Measurements from ENCODE around the gene FIBCD1. TPM values are rescaled to one million over a fixed set of nuclear protein-coding genes. Genes with fewer than 3 reads are reported as not detected.

Gene FIBCD1
- total and polyA plus RNA-seq, 9 of the 15 experiments (the other 6 are each of a cell fraction or from before 2014, with no cell fraction given) = 0.53 to 1.2 (median 0.95) TPM; not detected in 4

DNA sequence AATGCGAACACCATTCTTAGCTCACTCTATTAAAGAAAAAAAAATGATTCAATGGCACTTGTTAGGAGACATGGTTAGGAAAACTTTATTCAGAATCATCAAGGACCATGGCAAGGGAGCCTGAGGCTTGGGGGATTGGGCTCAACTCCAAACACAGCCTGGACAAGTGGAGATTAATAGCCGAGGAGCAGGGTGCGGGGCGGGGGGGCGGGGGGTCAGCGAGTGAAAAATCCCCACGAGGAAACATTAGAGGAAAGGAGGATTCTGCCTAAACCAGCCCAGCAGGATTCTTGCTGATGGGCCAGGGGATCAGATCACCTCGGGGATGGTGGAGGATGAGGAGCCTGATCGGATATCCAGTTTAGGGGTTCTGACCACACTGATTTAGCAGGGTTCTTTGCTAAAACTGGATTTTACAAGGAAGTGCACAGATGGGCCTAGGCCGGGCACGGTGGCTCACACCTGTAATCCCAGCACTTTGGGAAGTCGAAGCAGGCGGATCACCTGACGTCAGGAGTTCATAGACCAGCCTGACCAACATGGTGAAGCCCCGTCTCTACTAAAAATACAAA lies 24.4 kb upstream of the FIBCD1 start:
- no peak for FAIRE-seq
- BruUV-seq (replicated peaks) = no TSS peak
- 1% methylated on average over 15 of the region's 15 CpGs for WGBS (ENCODE audit: insufficient coverage, low coverage, missing lambda C conversion rate)
- Histone ChIP-seq H3K9me1 (ENCODE audit: control insufficient read depth, insufficient read depth, low read length) (no peaks in the 10 kb centered on the region), H4K20me1 (replicated peaks; ENCODE audit: control insufficient read depth, insufficient read depth, low read length) (no peaks in the 10 kb centered on the region), H3K9me3 (replicated peaks; ENCODE audit: control insufficient read depth, insufficient read depth, low read depth, low read length) (peaks cover 7% of the 10 kb centered on the region), H3K79me2 (ENCODE audit: control insufficient read depth, insufficient read depth, low read length) (no peaks in the 10 kb centered on the region), H3K4me2 (ENCODE audit: insufficient read depth, low read length) (no peak overlapping the region), H3K4me1 (replicated peaks in 1 of 2; ENCODE audit: control insufficient read depth in 2 of 2, insufficient read depth in 2 of 2, low read length in 2 of 2) (peaks cover 0 to 8% of the 10 kb centered on the region in 2 experiments; a peak in 1 of 5 replicates), H3K9ac (ENCODE audit: insufficient read depth in 1 of 2, low read depth in 2 of 2, low read length in 2 of 2) (no peak overlapping the region), H3K27me3 (ENCODE audit: control insufficient read depth in 2 of 2, insufficient read depth in 2 of 2, low read length in 2 of 2) (peaks cover 68 to 84% of the 10 kb centered on the region in 2 experiments), H2AFZ (ENCODE audit: low read depth, low read length) (no peak overlapping the region), H3K27ac (ENCODE audit: extremely low read depth, low read depth, low read length) (no peak overlapping the region), H3K4me3 (no peak overlapping the region), H3K36me3 (ENCODE audit: control insufficient read depth, insufficient read depth, low read length) (no peaks in the 10 kb centered on the region)
- ChIA-PET CTCF (ENCODE audit: low intra/inter-chr PET ratio) (no interaction called here), POLR2A (interaction anchor here (0.5 to 3.2 kb wide), 5 partner anchors 11 to 68 kb away, joined by 3 to 23 read pairs (median 4); no protein-coding TSS in a partner anchor)
- no peak for ATAC-seq
- intact Hi-C loops (cut with micrococcal nuclease) (no loop called here), in situ Hi-C loops (cut with MboI) (no loop called here)
- peak in 3 of 4 experiments; percentile 63 to 66 (median 65) for DNase-seq (ENCODE audit: extremely low read depth in 1 of 4, low spot score in 3 of 4)
- TF ChIP-seq ZNF639 (CRISPR knock-in tag; conservative IDR thresholded peaks at IDR 0.05 in 1 of 2, IDR thresholded peaks at IDR 0.05 in 1 of 2) (no peak), ATF7 (IDR thresholded peaks at IDR 0.05) (no peak), SAFB2 (IDR thresholded peaks at IDR 0.05; ENCODE audit: borderline replicate concordance, low read depth, low read length, severe bottlenecking) (no peak), PREB (CRISPR knock-in tag; IDR thresholded peaks at IDR 0.05) (no peak), HIVEP1 (CRISPR knock-in tag; IDR thresholded peaks at IDR 0.05) (no peak), NCOA2 (IDR thresholded peaks at IDR 0.05; ENCODE audit: partially characterized antibody in 2 of 2) (no peak), NCOA6 (IDR thresholded peaks at IDR 0.05) (no peak), SAFB (IDR thresholded peaks at IDR 0.05; ENCODE audit: borderline replicate concordance, low read depth, low read length) (no peak)

Measured in K562 (cell line).